Neural progenitor cell (in vitro differentiated cells): ENCODE data around the gene ATXN3. TPM values are rescaled to one million over a fixed set of nuclear protein-coding genes. Genes with fewer than 3 reads are reported as not detected.

ENCODE experiments used
- DNase-seq: peaks from one replicate; pipeline ENCODE4 v3.0.0-alpha.2; 2016; ENCODE audit warnings: low spot score
- H2AFZ ChIP-seq: fragments of 200-600 bp; sonication (generic); replicated peaks from 2 replicates; pipeline ENCODE4 v1.6.1; 2016; ENCODE audit warnings: antibody characterized with exemption
- H3F3A ChIP-seq: fragments of 200-600 bp; sonication (generic); 2 replicates; pipeline ENCODE4 v1.6.1; 2016; ENCODE audit warnings: antibody characterized with exemption, low read depth
- H3K27ac ChIP-seq: fragments of 200-600 bp; sonication (generic); 2 replicates; pipeline ENCODE4 v1.5.1; 2016; ENCODE audit warnings: mild to moderate bottlenecking
- H3K27me3 ChIP-seq: fragments of 200-600 bp; sonication (generic); 2 replicates; pipeline ENCODE4 v1.6.1; 2016; ENCODE audit warnings: mild to moderate bottlenecking, moderate library complexity
- H3K36me3 ChIP-seq: fragments of 200-600 bp; sonication (generic); 2 replicates; pipeline ENCODE4 v1.5.1; 2016
- H3K4me1 ChIP-seq: fragments of 200-600 bp; sonication (generic); 2 replicates; pipeline ENCODE4 v1.6.1; 2016; ENCODE audit warnings: mixed run types
- H3K4me2 ChIP-seq: fragments of 200-600 bp; sonication (generic); 2 replicates; pipeline ENCODE4 v1.6.1; 2016
- H3K4me3 ChIP-seq: fragments of 200-600 bp; sonication (generic); 2 replicates; pipeline ENCODE4 v1.5.1; 2016
- H3K79me2 ChIP-seq: fragments of 200-600 bp; sonication (generic); 2 replicates; pipeline ENCODE4 v1.6.1; 2016; ENCODE audit warnings: low read depth
- H3K9ac ChIP-seq: fragments of 200-600 bp; sonication (generic); 2 replicates; pipeline ENCODE4 v1.6.1; 2016
- H3K9me3 ChIP-seq: fragments of 200-600 bp; sonication (generic); 2 replicates; pipeline ENCODE4 v1.5.1; 2016; ENCODE audit warnings: low read depth
- H4K20me1 ChIP-seq: fragments of 200-600 bp; sonication (generic); 2 replicates; pipeline ENCODE4 v1.6.1; 2016; ENCODE audit warnings: low read depth
- H3K27ac Mint-ChIP-seq: 3 replicates; pipeline ENCODE4 v1.8.0; 2021; ENCODE audit warnings: mixed read lengths
- H3K27me3 Mint-ChIP-seq: 2 replicates; pipeline ENCODE4 v1.8.0; 2022; ENCODE audit warnings: low read depth, mild to moderate bottlenecking, inconsistent platforms, moderate library complexity, mixed read lengths; ENCODE audit not compliant: insufficient read depth
- H3K36me3 Mint-ChIP-seq: 3 replicates; pipeline ENCODE4 v1.8.0; 2021; ENCODE audit warnings: mixed read lengths
- H3K4me1 Mint-ChIP-seq: 3 replicates; pipeline ENCODE4 v1.8.0; 2021; ENCODE audit warnings: mixed read lengths
- H3K4me3 Mint-ChIP-seq: 3 replicates; pipeline ENCODE4 v1.8.0; 2021; ENCODE audit warnings: mild to moderate bottlenecking, moderate library complexity, mixed read lengths
- H3K9me3 Mint-ChIP-seq: 3 replicates; pipeline ENCODE4 v1.8.0; 2020; ENCODE audit warnings: mixed read lengths
- CTCF ChIP-seq: fragments of 200-600 bp; sonication (generic); IDR thresholded peaks from 2 replicates; pipeline ENCODE4 v1.5.1; 2017; ENCODE audit warnings: antibody characterized with exemption, mild to moderate bottlenecking
- EZH2 ChIP-seq: fragments of 200-600 bp; sonication (generic); IDR thresholded peaks from 2 replicates; pipeline ENCODE4 v1.6.1; 2017; ENCODE audit warnings: antibody characterized with exemption, mild to moderate bottlenecking, moderate library complexity
- EZH2phosphoT487 ChIP-seq: fragments of 200-600 bp; sonication (generic); IDR thresholded peaks from 2 replicates; pipeline ENCODE4 v1.6.1; 2017; ENCODE audit warnings: antibody characterized with exemption
- total RNA-seq: library from RNA; depleted of rRNA; stranded (reverse); fragments of >200 nt; gene quantifications from 2 replicates; pipeline ENCODE4 v1.2.3, GENCODE V29; 2015; ENCODE audit warnings: low replicate concordance

The ATXN3 gene
- total RNA-seq, 1 donor from 2014 or later, result 76.6 TPM

- no peak for DNase-seq
- H4K20me1 ChIP-seq, result no peaks in the 10 kb centered on the region
- H2AFZ ChIP-seq, result no peak overlapping the region
- no peak overlapping the region for H3K27ac ChIP-seq
- H3K27me3 ChIP-seq, result no peaks in the 10 kb centered on the region
- no peak overlapping the region for H3K9ac ChIP-seq
- Mint-ChIP-seq H3K4me1 (no peaks in the 10 kb centered on the region), H3K27ac (no peak overlapping the region), H3K4me3 (no peak overlapping the region), H3K27me3 (no peaks in the 10 kb centered on the region), H3K36me3 (peaks cover 17% of the 10 kb centered on the region), H3K9me3 (no peaks in the 10 kb centered on the region)
- H3K36me3 ChIP-seq, result no peaks in the 10 kb centered on the region
- H3K79me2 ChIP-seq, result no peaks in the 10 kb centered on the region
- no peak for TF ChIP-seq CTCF
- no peak for TF ChIP-seq EZH2phosphoT487
- no peaks in the 10 kb centered on the region for H3K4me1 ChIP-seq
- no peak overlapping the region for H3K4me2 ChIP-seq
- H3K9me3 ChIP-seq, result no peaks in the 10 kb centered on the region
- H3K4me3 ChIP-seq, result no peak overlapping the region
- no peaks in the 10 kb centered on the region for H3F3A ChIP-seq
Measured at GRCh38 chr14:92010644-92011043, 95.7 kb downstream of the ATXN3 start.

- H3K4me3 Mint-ChIP-seq, result no peak overlapping the region
- Histone ChIP-seq H3F3A (no peaks in the 10 kb centered on the region), H3K4me3 (no peak overlapping the region), H3K4me2 (no peak overlapping the region), H3K9ac (no peak overlapping the region), H4K20me1 (no peaks in the 10 kb centered on the region), H3K27me3 (no peaks in the 10 kb centered on the region), H3K27ac (no peak overlapping the region), H2AFZ (no peak overlapping the region), H3K36me3 (peaks cover 8% of the 10 kb centered on the region), H3K9me3 (no peaks in the 10 kb centered on the region), H3K4me1 (no peaks in the 10 kb centered on the region), H3K79me2 (no peaks in the 10 kb centered on the region)
- H3K9me3 Mint-ChIP-seq, result no peaks in the 10 kb centered on the region
- no peak for DNase-seq
- H3K27me3 Mint-ChIP-seq, result no peaks in the 10 kb centered on the region
- H3K27ac Mint-ChIP-seq, result no peak overlapping the region
- H3K4me1 Mint-ChIP-seq, result no peaks in the 10 kb centered on the region
- no peak for TF ChIP-seq EZH2
- TF ChIP-seq EZH2phosphoT487, result no peak
- no peak for TF ChIP-seq CTCF
- H3K36me3 Mint-ChIP-seq, result peaks cover 27% of the 10 kb centered on the region
Measured at GRCh38 chr14:92009604-92010003, 96.8 kb downstream of the ATXN3 start.

Other genes with a start within 250 kb of the ATXN3 start
- gene TC2N, start 239.0 kb downstream of the ATXN3 start, total RNA-seq, result 3.8 and 5.8 TPM in 2 replicates
- not detected in 2 replicates for gene FBLN5, start 158.9 kb downstream of the ATXN3 start, total RNA-seq
- 23.2 and 28.4 TPM in 2 replicates for gene TRIP11, start 66.5 kb downstream of the ATXN3 start, total RNA-seq
- gene NDUFB1, start 15.1 kb upstream of the ATXN3 start, total RNA-seq, result 239 and 348 TPM in 2 replicates
- gene CPSF2, start 15.4 kb upstream of the ATXN3 start, total RNA-seq, result 79.6 and 116 TPM in 2 replicates
- 0.15 and 0.73 TPM in 2 replicates for gene SLC24A4, start 216.6 kb upstream of the ATXN3 start, total RNA-seq